Endothelial cell of umbilical vein (primary cell): ENCODE measurements around the gene BOLL.

Source experiments
- CTCF ChIP-seq, 2 donors: IDR thresholded peaks; 1 replicate in 1 of 2; 2 replicates in 1 of 2; pipeline ENCODE4 v1.5.1; 2011; ENCODE audit warnings: low read length in 2 of 2, mild to moderate bottlenecking in 2 of 2, moderate library complexity in 2 of 2, control low read depth in 1 of 2, inconsistent platforms in 1 of 2, low read depth in 1 of 2; ENCODE audit not compliant: insufficient read depth in 1 of 2; ENCODE audit errors: extremely low read depth in 1 of 2
- MYC ChIP-seq: IDR thresholded peaks from one replicate; pipeline ENCODE4 v1.6.1; 2011; ENCODE audit warnings: mild to moderate bottlenecking, low read depth, low read length
- POLR2A ChIP-seq: IDR thresholded peaks from 2 replicates; pipeline ENCODE4 v1.6.1; 2012; ENCODE audit warnings: low read depth, mild to moderate bottlenecking, control low read depth, low read length
- POLR2AphosphoS5 ChIP-seq: IDR thresholded peaks from 2 replicates; pipeline ENCODE4 v1.6.1; 2012; ENCODE audit warnings: low read depth, mild to moderate bottlenecking, control low read depth, low read length, moderate library complexity; ENCODE audit not compliant: insufficient read depth

- no peak for TF ChIP-seq CTCF (IDR thresholded peaks at IDR 0.05; ENCODE audit: extremely low read depth in 1 of 2, insufficient read depth in 1 of 2, low read depth in 1 of 2, low read length in 2 of 2)
- no peak for TF ChIP-seq POLR2A
- TF ChIP-seq POLR2AphosphoS5, result no peak
- TF ChIP-seq MYC, result no peak
Measured at GRCh38 chr2:197805715-197806633, 20.9 kb upstream of the BOLL start.
